HepG2 (cell line): ENCODE results near the gene OGFR. TPM values are rescaled to one million over a fixed set of nuclear protein-coding genes. Genes with fewer than 3 reads are reported as not detected.

ENCODE experiments used
- ATAC-seq: fragments of 200-7000 bp; cut with Tn5 transposase; 3 replicates; pipeline ENCODE4 v1.9.1; 2020; ENCODE audit warnings: mild to moderate bottlenecking, moderate library complexity
- BruUV-seq: library from RNA; stranded (reverse); fragments of 400-500 nt; replicated peaks from 2 replicates; lab custom pipeline; 2021; lab: Mats Ljungman, UMichigan
- CTCF ChIA-PET: fragments of 300-600 bp; formaldehyde crosslinking; extraction: SDS; loops from one replicate; lab custom pipeline; 2021; ENCODE audit warnings: low total read pairs, inconsistent platforms, low intra/inter-chr PET ratio; lab: Yijun Ruan, JAX
- POLR2A ChIA-PET: fragments of 350-600 bp; sonication (Branson Sonifier 250); formaldehyde crosslinking; loops from one replicate; lab custom pipeline; 2020; ENCODE audit warnings: antibody characterized with exemption, inconsistent platforms; lab: Yijun Ruan, JAX
- DNase-seq: peaks from one replicate; pipeline ENCODE4 v3.0.0-alpha.2; 2015; ENCODE audit warnings: low spot score
- FAIRE-seq: peaks from 3 replicates; lab custom pipeline; 2011; peaks lifted over from hg19 to GRCh38; lab: Jason Lieb, UNC
- H2AFZ ChIP-seq: one replicate; pipeline ENCODE4 v1.6.1; 2011; ENCODE audit warnings: low read length, inconsistent platforms
- H3K27ac ChIP-seq: fragments of 300-600 bp; 3 replicates; pipeline ENCODE4 v1.8.0; 2011; ENCODE audit warnings: mixed run types, mild to moderate bottlenecking, mixed read lengths, low read length, inconsistent platforms; ENCODE audit not compliant: insufficient read depth; ENCODE audit errors: extremely low read length
- H3K27me3 ChIP-seq, 2 experiments: fragments of 200-600 bp in 1 of 2; 2 replicates in 1 of 2; 3 replicates in 1 of 2; pipeline versions ENCODE4 v1.6.0 to v1.8.0; 2011; ENCODE audit warnings: low read length in 2 of 2, mild to moderate bottlenecking in 2 of 2, moderate library complexity in 2 of 2, inconsistent platforms in 1 of 2; ENCODE audit not compliant: insufficient read depth in 2 of 2, control insufficient read depth in 1 of 2
- H3K36me3 ChIP-seq, 2 experiments: fragments of 200-600 bp in 1 of 2; replicated peaks in 1 of 2; 2 replicates in 1 of 2; 3 replicates in 1 of 2; pipeline versions ENCODE4 v1.5.1 to v1.8.0; 2011; ENCODE audit warnings: low read length in 2 of 2, inconsistent platforms in 1 of 2; ENCODE audit not compliant: insufficient read depth in 2 of 2, control insufficient read depth in 1 of 2
- H3K4me1 ChIP-seq: 2 replicates; pipeline ENCODE4 v1.5.1; 2012; ENCODE audit warnings: low read length, inconsistent platforms; ENCODE audit not compliant: insufficient read depth
- H3K4me2 ChIP-seq: 2 replicates; pipeline ENCODE4 v1.6.0; 2011; ENCODE audit warnings: low read depth, low read length, inconsistent platforms
- H3K4me3 ChIP-seq, 3 experiments: fragments of 200-600 bp in 1 of 3; sonication (generic), shearing (Covaris generic) in 1 of 3; replicated peaks in 1 of 3; 2 replicates each; pipeline ENCODE4 v1.5.1; 2011 to 2016; ENCODE audit warnings: low read length in 3 of 3, inconsistent platforms in 2 of 3, low read depth in 2 of 3, mild to moderate bottlenecking in 2 of 3, control low read depth in 1 of 3, mixed read lengths in 1 of 3; ENCODE audit not compliant: insufficient read depth in 1 of 3
- H3K79me2 ChIP-seq: one replicate; pipeline ENCODE4 v1.6.1; 2011; ENCODE audit warnings: low read length, inconsistent platforms; ENCODE audit not compliant: insufficient read depth
- H3K9ac ChIP-seq: 2 replicates; pipeline ENCODE4 v1.6.0; 2011; ENCODE audit warnings: mild to moderate bottlenecking, low read depth, low read length, inconsistent platforms; ENCODE audit not compliant: insufficient read depth
- H3K9me3 ChIP-seq: 2 replicates; pipeline ENCODE4 v1.5.1; 2012; ENCODE audit warnings: mild to moderate bottlenecking, low read length
- H4K20me1 ChIP-seq: 2 replicates; pipeline ENCODE4 v1.6.0; 2011; ENCODE audit warnings: inconsistent platforms, mild to moderate bottlenecking, low read length, moderate library complexity; ENCODE audit not compliant: insufficient read depth
- FOXJ3 ChIP-seq: sonication (generic); formaldehyde crosslinking; IDR thresholded peaks from 2 replicates; pipeline ENCODE4 v1.4.0; 2020; ENCODE audit warnings: missing genetic modification reagents, mild to moderate bottlenecking, borderline replicate concordance
- FOXO1 ChIP-seq: sonication (generic); formaldehyde crosslinking; IDR thresholded peaks from 2 replicates; pipeline ENCODE4 v1.4.0; 2020; ENCODE audit warnings: missing genetic modification reagents
- GZF1 ChIP-seq: sonication (generic); formaldehyde crosslinking; IDR thresholded peaks from 2 replicates; pipeline ENCODE4 v1.5.1; 2020; ENCODE audit warnings: mild to moderate bottlenecking, missing genetic modification reagents
- NFYC ChIP-seq: IDR thresholded peaks from 2 replicates; pipeline ENCODE4 v1.6.1; 2016; ENCODE audit warnings: missing genetic modification reagents, missing compliant biosample characterization
- PAWR ChIP-seq: sonication (generic); formaldehyde crosslinking; IDR thresholded peaks from 2 replicates; pipeline ENCODE4 v1.4.0; 2020; ENCODE audit warnings: missing genetic modification reagents, mild to moderate bottlenecking, borderline replicate concordance
- RCOR2 ChIP-seq: IDR thresholded peaks from 2 replicates; pipeline ENCODE4 v1.6.1; 2016; ENCODE audit warnings: missing biosample characterization, missing genetic modification reagents
- SALL1 ChIP-seq: sonication (generic); formaldehyde crosslinking; IDR thresholded peaks from 2 replicates; pipeline ENCODE4 v1.8.0; 2022; ENCODE audit warnings: mild to moderate bottlenecking, missing genetic modification reagents
- SETDB1 ChIP-seq: sonication (generic); formaldehyde crosslinking; IDR thresholded peaks from 2 replicates; pipeline ENCODE4 v1.5.1; 2020; ENCODE audit warnings: missing genetic modification reagents, mild to moderate bottlenecking, borderline replicate concordance
- SP5 ChIP-seq: IDR thresholded peaks from 2 replicates; pipeline ENCODE4 v1.6.1; 2016; ENCODE audit warnings: low read depth, borderline replicate concordance
- ZFX ChIP-seq: sonication (generic); formaldehyde crosslinking; IDR thresholded peaks from 2 replicates; pipeline ENCODE4 v1.4.0; 2020; ENCODE audit warnings: mild to moderate bottlenecking, low read depth, missing genetic modification reagents, moderate library complexity
- ZFY ChIP-seq: sonication (generic); formaldehyde crosslinking; IDR thresholded peaks from 2 replicates; pipeline ENCODE4 v1.4.0; 2020; ENCODE audit warnings: missing genetic modification reagents
- ZNF138 ChIP-seq: sonication (generic); formaldehyde crosslinking; IDR thresholded peaks from 2 replicates; pipeline ENCODE4 v1.5.0; 2020; ENCODE audit warnings: mild to moderate bottlenecking, low read depth, missing genetic modification reagents
- ZNF282 ChIP-seq: fragments of 450-650 bp; IDR thresholded peaks from 2 replicates; pipeline ENCODE4 v1.6.1; 2018; ENCODE audit not compliant: partially characterized antibody
- ZNF558 ChIP-seq: sonication (generic); formaldehyde crosslinking; IDR thresholded peaks from 2 replicates; pipeline ENCODE4 v1.9.0; 2022; ENCODE audit warnings: mild to moderate bottlenecking, missing genetic modification reagents, borderline replicate concordance
- ZNF567 ChIP-seq: sonication (generic); formaldehyde crosslinking; IDR thresholded peaks from 2 replicates; pipeline ENCODE4 v1.8.1; 2023; ENCODE audit warnings: mild to moderate bottlenecking, missing genetic modification reagents, borderline replicate concordance
- WGBS: methylation state at CpG from one replicate; pipeline ENCODE4 v1.1.6; 2017; ENCODE audit warnings: low lambda C conversion rate; 5-methylcytosine and 5-hydroxymethylcytosine counted together
- in situ Hi-C: cut with HindIII; loops from 2 replicates; pipeline ENCODE4 v1.10.0; 2017; ENCODE audit warnings: low pct_unique_long_range_greater_than_20kb; ENCODE audit not compliant: extremely low pct_ligation_motif_present
- intact Hi-C: fragments of 100-400 bp; cut with micrococcal nuclease; formaldehyde crosslinking; loops from one replicate; pipeline ENCODE4 v1.10.0; 2022; ENCODE audit not compliant: unreplicated experiment
- polyA plus RNA-seq, 8 experiments: library from polyadenylated mRNA; depleted of rRNA in 3 of 8; stranded (reverse) in 7 of 8; unstranded in 1 of 8; fragments of >200 nt; fragmentation: Illumina TruSeq in 4 of 8; extraction: Trizol in 4 of 8; gene quantifications; 2 replicates each; pipeline versions ENCODE4 v1.2.1 to v1.2.3, GENCODE V29; 2011 to 2016; ENCODE audit warnings: low read depth in 4 of 8, missing spikeins in 1 of 8, mixed read lengths in 1 of 8; ENCODE audit not compliant: insufficient read depth in 1 of 8
- total RNA-seq, 5 experiments: library from RNA; depleted of rRNA; stranded (reverse); fragments of >200 nt; fragmentation: Illumina TruSeq; extraction: Trizol; gene quantifications; 2 replicates each; pipeline ENCODE4 v1.2.3, GENCODE V29; 2016; ENCODE audit warnings: low read depth in 1 of 5
- TF ChIP-seq, protein P1 (sequence below): IDR thresholded peaks from 2 replicates; pipeline ENCODE4 v1.6.1; 2016; ENCODE audit warnings: low read depth, borderline replicate concordance
- TF ChIP-seq, protein P2 (sequence below): sonication (generic); formaldehyde crosslinking; IDR thresholded peaks from 2 replicates; pipeline ENCODE4 v1.5.0; 2020; ENCODE audit warnings: mild to moderate bottlenecking, missing genetic modification reagents
- TF ChIP-seq, protein P3 (sequence below): sonication (generic); formaldehyde crosslinking; IDR thresholded peaks from 2 replicates; pipeline ENCODE4 v1.8.0; 2022; ENCODE audit warnings: missing genetic modification reagents, low read depth, mild to moderate bottlenecking, borderline replicate concordance
- TF ChIP-seq, protein P4 (sequence below): sonication (generic); formaldehyde crosslinking; IDR thresholded peaks from 2 replicates; pipeline ENCODE4 v1.8.0; 2022; ENCODE audit warnings: mild to moderate bottlenecking, missing genetic modification reagents; ENCODE audit not compliant: insufficient replicate concordance

OGFR gene
- total and polyA plus RNA-seq, 2 of the 13 experiments (the other 11 are each of a cell fraction or from before 2014, with no cell fraction given): 47.7 to 81.8 TPM

DNA sequence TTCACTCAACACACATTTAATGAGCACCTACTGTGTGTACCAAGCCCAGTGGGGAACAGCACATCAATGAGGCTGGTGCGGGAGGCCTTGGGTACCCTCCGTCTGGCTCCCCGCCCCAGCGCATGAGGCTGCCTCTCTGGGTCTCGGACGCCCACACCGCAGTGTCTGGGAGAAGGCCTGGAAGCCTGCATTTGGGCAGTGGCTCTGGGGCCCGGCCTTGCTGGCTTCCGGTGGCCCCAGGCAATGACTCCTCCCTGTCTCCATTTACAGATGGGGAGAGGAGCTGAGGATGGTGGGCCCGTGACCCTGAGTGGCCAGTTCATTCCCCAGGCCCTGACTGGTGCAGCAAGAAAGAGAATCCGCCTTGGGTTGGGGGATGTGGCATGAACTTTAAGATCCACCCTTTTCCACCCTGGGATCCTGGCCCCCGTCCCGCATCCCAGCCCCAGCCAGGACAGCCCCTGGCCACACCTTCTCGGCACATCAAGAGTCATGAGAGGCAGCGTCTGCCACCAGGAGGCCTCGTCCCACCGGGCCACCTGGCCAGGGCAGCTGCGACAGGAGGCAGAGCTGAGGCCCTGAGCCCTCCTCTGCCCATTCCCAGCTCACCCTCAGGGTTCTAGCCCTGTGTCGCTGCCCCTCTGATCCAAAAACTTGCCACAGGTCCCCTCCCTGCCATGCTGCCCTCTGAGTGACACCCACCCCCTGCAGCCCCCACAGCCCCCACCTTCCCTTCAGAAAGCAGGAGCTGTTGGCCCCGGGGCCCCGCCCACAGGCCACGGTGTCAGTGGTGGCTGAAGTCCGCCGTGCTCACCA is 25.8 kb upstream of the OGFR start:
- ChIA-PET CTCF (interaction anchor here (2.4 kb wide), 1 partner anchor 13 kb away, joined by 11 read pairs; no protein-coding TSS in a partner anchor), POLR2A (interaction anchor here (1.0 to 2.1 kb wide), 3 partner anchors 11 to 30 kb away, joined by 3 to 11 read pairs (median 4); no protein-coding TSS in a partner anchor)
- DNase-seq: peak; percentile 43
- Histone ChIP-seq H3K36me3 (no peaks in the 10 kb centered on the region), H2AFZ (no peak overlapping the region), H3K4me1 (peaks cover 38% of the 10 kb centered on the region), H3K27ac (no peak overlapping the region), H3K9me3 (no peaks in the 10 kb centered on the region), H4K20me1 (no peaks in the 10 kb centered on the region), H3K27me3 (peaks cover 15 to 69% of the 10 kb centered on the region in 2 experiments), H3K79me2 (no peaks in the 10 kb centered on the region), H3K9ac (no peak overlapping the region), H3K4me2 (peak overlapping the region; percentile 52), H3K4me3 (peak overlapping the region in 1 of 3 experiments; percentile 41; a peak in 1 of 6 replicates)
- peak; percentile 49 for FAIRE-seq
- no TSS peak for BruUV-seq
- in situ Hi-C loops: loop anchor here (10.0 to 25.0 kb wide), 2 partner anchors 94 to 267 kb away; no protein-coding TSS in a partner anchor
- WGBS: 28% methylated on average over 20 of the region's 24 CpGs
- peak; percentile 62 for ATAC-seq
- intact Hi-C loops: no loop called here
- TF ChIP-seq, protein P1, sequence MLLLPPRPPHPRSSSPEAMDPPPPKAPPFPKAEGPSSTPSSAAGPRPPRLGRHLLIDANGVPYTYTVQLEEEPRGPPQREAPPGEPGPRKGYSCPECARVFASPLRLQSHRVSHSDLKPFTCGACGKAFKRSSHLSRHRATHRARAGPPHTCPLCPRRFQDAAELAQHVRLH (CRISPR knock-in tag): peak; percentile 62; the same call in 1 of the 2 replicates
- no peak for TF ChIP-seq FOXJ3
- TF ChIP-seq, protein P2, sequence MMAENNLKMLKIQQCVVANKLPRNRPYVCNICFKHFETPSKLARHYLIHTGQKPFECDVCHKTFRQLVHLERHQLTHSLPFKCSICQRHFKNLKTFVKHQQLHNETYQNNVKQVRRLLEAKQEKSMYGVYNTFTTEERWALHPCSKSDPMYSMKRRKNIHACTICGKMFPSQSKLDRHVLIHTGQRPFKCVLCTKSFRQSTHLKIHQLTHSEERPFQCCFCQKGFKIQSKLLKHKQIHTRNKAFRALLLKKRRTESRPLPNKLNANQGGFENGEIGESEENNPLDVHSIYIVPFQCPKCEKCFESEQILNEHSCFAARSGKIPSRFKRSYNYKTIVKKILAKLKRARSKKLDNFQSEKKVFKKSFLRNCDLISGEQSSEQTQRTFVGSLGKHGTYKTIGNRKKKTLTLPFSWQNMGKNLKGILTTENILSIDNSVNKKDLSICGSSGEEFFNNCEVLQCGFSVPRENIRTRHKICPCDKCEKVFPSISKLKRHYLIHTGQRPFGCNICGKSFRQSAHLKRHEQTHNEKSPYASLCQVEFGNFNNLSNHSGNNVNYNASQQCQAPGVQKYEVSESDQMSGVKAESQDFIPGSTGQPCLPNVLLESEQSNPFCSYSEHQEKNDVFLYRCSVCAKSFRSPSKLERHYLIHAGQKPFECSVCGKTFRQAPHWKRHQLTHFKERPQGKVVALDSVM (CRISPR knock-in tag): no peak
- TF ChIP-seq ZNF138 (CRISPR knock-in tag): 0 out of 2 replicates have a peak, but pooled peaks have one; percentile 16
- TF ChIP-seq PAWR (CRISPR knock-in tag): no peak
- no peak for TF ChIP-seq ZNF567 (CRISPR knock-in tag)
- no peak for TF ChIP-seq ZNF282
- TF ChIP-seq GZF1 (CRISPR knock-in tag): no peak
- TF ChIP-seq, protein P3, sequence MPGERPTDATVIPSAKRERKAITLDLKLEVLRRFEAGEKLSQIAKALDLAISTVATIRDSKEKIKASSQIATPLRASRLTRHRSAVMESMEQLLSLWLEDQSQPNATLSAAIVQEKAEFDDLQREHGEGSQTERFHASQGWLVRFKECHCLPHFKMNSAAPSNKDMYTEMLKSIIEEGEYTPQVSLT (CRISPR knock-in tag): no peak
- no peak for TF ChIP-seq SETDB1 (CRISPR knock-in tag)
- TF ChIP-seq ZFX (CRISPR knock-in tag): peak; percentile 59
- TF ChIP-seq NFYC (CRISPR knock-in tag): 0 out of 2 replicates have a peak, but pooled peaks have one; percentile 13
- TF ChIP-seq SALL1 (CRISPR knock-in tag): 0 out of 2 replicates have a peak, but pooled peaks have one; percentile 16
- no peak for TF ChIP-seq RCOR2 (CRISPR knock-in tag)
- TF ChIP-seq ZFY (CRISPR knock-in tag): peak; percentile 43; the same call in 1 of the 2 replicates
- TF ChIP-seq, protein P4, sequence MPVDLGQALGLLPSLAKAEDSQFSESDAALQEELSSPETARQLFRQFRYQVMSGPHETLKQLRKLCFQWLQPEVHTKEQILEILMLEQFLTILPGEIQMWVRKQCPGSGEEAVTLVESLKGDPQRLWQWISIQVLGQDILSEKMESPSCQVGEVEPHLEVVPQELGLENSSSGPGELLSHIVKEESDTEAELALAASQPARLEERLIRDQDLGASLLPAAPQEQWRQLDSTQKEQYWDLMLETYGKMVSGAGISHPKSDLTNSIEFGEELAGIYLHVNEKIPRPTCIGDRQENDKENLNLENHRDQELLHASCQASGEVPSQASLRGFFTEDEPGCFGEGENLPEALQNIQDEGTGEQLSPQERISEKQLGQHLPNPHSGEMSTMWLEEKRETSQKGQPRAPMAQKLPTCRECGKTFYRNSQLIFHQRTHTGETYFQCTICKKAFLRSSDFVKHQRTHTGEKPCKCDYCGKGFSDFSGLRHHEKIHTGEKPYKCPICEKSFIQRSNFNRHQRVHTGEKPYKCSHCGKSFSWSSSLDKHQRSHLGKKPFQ (CRISPR knock-in tag): no peak
- peak; percentile 24; the same call in 1 of the 2 replicates for TF ChIP-seq FOXO1 (CRISPR knock-in tag)
- TF ChIP-seq SP5 (CRISPR knock-in tag): 0 out of 2 replicates have a peak, but pooled peaks have one; percentile 18
- no peak for TF ChIP-seq ZNF558 (CRISPR knock-in tag)
